NCI-H345 treated with DMSO at 0.1 percent for 48 hours (cell line): Measurements from ENCODE around the gene WFIKKN1.

Experiments
- DNase-seq: peaks from one replicate; lab custom pipeline; 2025; ENCODE audit not compliant: unreplicated experiment; lab: John Stamatoyannopoulos, UW

The WFIKKN1 gene

GRCh38 chr16:651844-652243 lies 21.1 kb downstream of the WFIKKN1 start:
- no peak for DNase-seq

DNA sequence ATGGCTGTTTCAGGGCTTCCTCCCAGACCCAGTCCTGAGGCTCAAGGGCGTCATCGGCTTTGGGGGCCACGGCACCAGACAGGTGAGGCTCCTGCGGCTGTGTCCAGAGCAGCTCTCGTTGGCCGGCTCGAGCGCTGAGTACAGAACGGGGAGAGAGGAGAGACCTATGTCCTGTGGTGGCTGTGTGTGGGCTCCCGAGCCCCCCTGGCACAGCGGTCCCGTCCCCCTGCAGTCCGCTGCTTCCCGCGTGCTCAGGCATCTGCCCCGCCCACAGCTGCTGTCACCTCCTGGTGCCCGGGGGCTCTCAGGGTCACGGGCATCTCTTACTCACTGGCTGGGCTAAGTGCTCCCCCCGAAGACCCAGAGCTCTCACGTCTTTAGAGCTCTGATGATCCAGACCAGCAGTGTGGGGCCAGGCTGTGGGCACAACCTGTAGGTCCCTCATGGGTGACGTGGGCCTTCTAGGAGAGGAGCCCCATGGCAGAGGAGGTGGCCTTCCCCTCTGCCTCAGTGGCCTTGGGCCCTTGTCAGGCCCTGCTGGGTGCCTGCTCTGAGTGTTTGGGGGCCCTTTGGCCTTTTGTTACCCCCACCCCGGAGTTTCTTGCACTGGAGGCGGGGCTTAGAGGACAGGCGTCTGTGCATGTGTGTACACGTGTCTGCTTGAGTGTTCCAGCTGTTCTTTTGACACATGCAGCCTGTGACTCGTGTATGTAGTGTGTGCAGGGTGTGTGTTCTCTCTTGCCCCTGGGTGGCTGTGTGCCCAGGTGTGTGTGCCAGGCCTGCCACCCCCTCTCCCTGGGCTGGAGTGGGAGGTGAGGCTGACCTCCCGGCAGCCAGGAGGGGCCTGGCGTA lies 21.9 kb downstream of the WFIKKN1 start:
- no peak for DNase-seq

GRCh38 chr16:654034-654433 lies 23.2 kb downstream of the WFIKKN1 start:
- no peak for DNase-seq

DNA sequence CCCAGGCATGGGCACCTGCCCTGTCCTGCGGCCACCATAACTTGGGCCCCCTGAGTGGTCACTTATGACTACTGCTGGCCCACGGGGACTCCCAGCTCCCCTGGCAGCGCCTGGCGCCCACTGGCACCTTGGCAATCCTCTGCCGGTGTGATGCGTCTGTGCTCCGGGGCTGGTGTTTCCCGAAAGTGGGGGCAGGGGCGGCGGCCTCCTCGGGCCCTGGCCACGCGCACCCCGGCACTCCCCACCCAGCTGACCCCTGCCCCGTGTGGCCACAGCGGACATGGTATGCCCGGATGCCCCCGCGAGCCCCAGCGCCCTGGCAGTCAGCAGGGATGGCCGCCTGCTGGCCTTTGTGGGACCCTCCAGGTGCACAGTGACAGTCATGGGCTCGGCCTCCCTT lies 26.7 kb downstream of the WFIKKN1 start:
- DNase-seq, result no peak

GRCh38 chr16:658679-659571 lies 28.1 kb downstream of the WFIKKN1 start:
- DNase-seq, result no peak

DNA sequence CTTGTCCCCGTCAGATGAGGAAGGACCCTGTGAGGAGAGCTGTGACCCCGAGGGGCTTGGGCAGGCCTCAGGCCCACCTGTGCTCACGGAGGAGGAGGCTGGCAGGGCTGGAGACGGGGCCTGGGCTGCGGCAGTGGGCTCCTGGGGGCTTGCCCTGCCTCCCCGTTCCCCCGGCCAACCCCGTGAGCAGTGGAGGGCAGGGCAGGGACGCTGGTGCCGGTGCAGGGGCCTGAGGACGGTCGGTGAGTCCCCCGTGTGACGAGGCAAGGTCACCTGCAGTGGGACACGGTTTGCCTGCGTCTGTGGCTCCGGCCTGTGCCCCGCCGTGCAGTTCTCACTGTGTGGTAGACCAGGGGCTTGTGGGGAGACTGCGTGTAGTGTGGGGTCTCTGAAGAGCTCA lies 28.8 kb downstream of the WFIKKN1 start:
- DNase-seq, result no peak

DNA sequence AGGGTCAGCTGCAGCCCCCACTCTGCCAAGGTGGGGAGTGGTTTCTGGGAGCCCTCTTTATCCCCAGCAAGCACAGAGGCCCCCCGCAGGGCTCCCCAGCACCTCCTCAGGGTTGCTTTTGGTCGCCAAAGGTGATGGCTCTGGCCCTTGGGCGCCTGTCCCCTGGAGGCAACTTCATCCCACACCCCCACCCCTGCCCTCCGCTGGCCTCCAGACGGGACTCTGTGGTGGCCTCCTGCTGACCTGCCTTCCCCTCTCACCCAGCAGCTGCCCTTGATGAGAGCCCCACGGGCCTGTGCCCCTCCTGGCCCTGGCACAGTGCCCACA lies 29.3 kb downstream of the WFIKKN1 start:
- DNase-seq, result no peak

DNA sequence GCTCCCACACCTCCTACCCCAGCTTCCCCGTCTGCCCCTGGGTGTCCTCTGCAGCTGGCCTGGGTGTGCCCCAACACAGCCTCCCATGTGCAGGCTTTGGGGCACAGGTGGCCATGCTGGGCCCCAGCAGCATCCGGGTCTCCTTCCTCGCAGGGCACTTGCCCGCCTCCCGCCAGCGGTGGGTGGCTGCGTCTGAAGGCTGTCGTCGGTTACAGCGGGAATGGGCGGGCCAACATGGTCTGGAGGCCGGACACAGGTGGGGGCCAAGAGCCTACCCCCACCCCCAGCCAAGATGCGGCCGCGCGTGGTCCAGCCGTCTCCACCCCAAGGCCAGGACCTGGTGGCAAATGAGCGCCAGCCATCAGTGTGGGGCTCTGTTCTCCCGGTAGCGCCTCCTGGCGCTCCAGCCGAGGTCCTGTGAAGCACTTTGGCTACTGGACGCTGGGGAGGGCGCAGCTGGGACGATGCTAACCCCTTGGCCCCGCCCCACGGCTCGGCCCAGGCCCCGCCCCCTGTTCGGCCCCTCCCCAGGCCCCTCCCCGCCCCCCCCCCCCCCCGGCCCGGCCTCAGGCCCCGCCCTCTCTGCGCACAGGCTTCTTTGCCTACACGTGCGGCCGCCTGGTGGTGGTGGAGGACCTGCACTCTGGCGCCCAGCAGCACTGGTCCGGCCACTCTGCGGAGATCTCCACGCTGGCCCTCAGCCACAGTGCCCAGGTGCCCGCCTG lies 29.8 kb downstream of the WFIKKN1 start:
- no peak for DNase-seq

GRCh38 chr16:661184-661821 lies 30.5 kb downstream of the WFIKKN1 start:
- DNase-seq, result no peak

DNA sequence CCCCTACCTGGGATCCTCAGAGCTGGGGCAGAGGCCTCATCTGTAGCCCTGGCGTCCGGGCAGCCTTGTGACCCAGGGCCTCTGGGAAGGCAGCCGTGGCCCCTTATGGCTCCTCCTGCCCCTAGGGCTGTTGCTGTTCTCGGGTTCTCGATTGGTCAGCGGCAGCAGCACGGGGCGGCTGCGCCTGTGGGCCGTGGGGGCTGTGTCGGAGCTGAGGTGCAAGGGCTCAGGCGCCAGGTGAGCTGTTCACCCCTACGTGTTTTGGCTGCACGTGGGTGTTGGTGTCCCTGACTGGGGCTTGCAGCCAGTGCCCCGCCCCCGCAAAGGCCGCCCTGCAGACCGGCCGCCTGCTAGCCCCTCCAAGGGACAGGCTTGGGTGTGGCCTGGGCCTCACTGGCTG lies 31.3 kb downstream of the WFIKKN1 start:
- no peak for DNase-seq

- DNase-seq, result no peak
These were observed 31.8 kb downstream of the WFIKKN1 start for GRCh38 chr16:662597-662996.

DNA sequence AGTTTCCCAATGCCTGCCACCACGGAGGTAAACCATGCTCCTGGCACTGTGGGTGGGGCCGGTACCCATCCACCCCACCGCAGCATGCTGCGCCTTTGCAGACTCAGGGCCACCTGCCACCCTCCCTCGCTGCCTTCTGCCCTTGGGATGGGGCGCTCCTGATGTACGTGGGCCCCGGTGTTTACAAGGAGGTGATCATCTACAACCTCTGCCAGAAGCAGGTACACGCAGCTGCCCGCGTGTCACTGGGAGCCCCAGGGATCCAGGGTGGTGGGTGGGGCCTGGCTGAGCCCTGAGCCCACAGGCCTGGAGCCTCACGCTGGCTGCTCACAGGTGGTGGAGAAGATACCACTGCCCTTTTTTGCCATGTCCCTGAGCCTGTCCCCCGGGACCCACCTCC lies 35.8 kb downstream of the WFIKKN1 start:
- DNase-seq, result no peak

GRCh38 chr16:667113-667779 lies 36.5 kb downstream of the WFIKKN1 start:
- no peak for DNase-seq

- DNase-seq, result peak; percentile 66
These were observed 37.2 kb downstream of the WFIKKN1 start, which contains the start of gene RHOT2 for GRCh38 chr16:667780-668518. RHOT2 (plus strand) TSS chr16:668132; CDS start chr16:668200, 68 bp downstream.

GRCh38 chr16:668519-669171 lies 37.9 kb downstream of the WFIKKN1 start:
- DNase-seq, result no peak

DNA sequence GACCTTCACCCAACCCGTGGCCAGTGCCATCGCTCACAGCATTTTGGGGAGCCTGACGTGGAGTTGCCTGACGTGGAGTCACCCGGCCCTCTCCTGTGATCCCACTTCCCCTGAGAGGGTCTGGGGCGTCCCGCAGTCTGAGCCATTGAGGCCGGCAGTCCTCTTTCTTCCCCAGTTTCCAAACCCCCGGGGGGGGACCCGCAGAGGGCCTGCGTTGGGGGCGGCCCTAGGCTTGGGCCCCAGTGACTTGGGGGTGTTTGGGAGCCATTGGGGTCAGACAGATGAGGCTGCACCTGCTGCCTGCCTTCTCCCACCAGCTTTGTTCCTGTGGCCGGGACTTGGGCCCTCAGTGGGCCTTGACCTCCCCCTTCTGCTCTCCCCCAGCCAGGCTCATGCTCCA lies 38.9 kb downstream of the WFIKKN1 start:
- no peak for DNase-seq

- DNase-seq, result no peak
These were observed 39.9 kb downstream of the WFIKKN1 start for GRCh38 chr16:670485-671352.
